IMR-90 (cell line): ENCODE data around the gene PAX8.

ENCODE experiments used
- CHD1 ChIP-seq: IDR thresholded peaks from 2 replicates; pipeline ENCODE4 v1.6.1; 2012; ENCODE audit warnings: low read depth, low read length, improper control_type of control experiment
- POLR2A ChIP-seq: IDR thresholded peaks from 2 replicates; pipeline ENCODE4 v1.6.1; 2012; ENCODE audit warnings: mild to moderate bottlenecking, low read depth, low read length
- RFX5 ChIP-seq: IDR thresholded peaks from 2 replicates; pipeline ENCODE4 v1.8.0; 2012; ENCODE audit warnings: low read depth, mild to moderate bottlenecking, low read length, moderate library complexity
- TF ChIP-seq, protein P1 (sequence below): conservative IDR thresholded peaks from 2 replicates; pipeline ENCODE4 v1.5.1; 2012; ENCODE audit warnings: mild to moderate bottlenecking, low read depth, low read length, improper control_type of control experiment

DNA sequence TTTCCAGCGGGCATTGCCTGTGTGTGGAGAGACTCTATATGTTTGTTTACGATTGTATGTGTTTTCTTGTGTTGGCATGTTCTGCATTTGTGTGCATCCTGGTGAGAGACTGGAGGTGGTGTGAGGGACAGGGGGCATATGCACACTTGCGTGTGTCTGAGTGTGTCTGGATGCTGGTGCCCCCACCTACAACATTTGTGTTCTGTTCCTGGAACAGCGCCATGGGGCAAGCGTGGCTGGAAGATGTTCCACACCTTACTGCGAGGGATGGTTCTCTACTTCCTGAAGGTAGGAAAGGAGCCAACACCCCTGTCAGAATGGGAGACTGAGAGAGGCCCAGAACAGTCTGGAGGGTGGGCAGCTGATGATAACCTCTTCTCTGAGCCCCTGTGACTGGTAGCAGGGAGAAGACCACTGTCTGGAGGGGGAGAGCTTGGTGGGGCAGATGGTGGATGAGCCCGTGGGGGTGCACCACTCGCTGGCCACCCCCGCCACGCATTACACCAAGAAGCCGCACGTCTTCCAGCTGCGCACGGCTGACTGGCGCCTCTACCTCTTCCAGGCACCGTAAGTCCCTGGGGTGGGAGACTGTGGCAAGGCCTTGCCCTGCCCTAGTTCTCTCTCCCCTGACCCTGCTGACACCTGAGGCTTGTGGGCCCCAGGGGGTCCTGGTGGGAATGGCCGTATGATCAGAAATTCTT, 81.2 kb downstream of the PAX8 start:
- no peak for TF ChIP-seq RFX5
- TF ChIP-seq, protein P1, sequence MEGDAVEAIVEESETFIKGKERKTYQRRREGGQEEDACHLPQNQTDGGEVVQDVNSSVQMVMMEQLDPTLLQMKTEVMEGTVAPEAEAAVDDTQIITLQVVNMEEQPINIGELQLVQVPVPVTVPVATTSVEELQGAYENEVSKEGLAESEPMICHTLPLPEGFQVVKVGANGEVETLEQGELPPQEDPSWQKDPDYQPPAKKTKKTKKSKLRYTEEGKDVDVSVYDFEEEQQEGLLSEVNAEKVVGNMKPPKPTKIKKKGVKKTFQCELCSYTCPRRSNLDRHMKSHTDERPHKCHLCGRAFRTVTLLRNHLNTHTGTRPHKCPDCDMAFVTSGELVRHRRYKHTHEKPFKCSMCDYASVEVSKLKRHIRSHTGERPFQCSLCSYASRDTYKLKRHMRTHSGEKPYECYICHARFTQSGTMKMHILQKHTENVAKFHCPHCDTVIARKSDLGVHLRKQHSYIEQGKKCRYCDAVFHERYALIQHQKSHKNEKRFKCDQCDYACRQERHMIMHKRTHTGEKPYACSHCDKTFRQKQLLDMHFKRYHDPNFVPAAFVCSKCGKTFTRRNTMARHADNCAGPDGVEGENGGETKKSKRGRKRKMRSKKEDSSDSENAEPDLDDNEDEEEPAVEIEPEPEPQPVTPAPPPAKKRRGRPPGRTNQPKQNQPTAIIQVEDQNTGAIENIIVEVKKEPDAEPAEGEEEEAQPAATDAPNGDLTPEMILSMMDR = no peak
- no peak for TF ChIP-seq POLR2A
- TF ChIP-seq CHD1 = no peak
